Activated T-helper 1 cell treated with Interleukin-2 at 50 U/mL for 16 hours (primary cell): ENCODE measurements around the gene UTS2B.

Source experiments
- DNase-seq: peaks from one replicate; pipeline ENCODE4 v3.0.0-alpha.2; 2020; ENCODE audit warnings: low read depth

Gene UTS2B

GRCh38 chr3:191329654-191330529 lies at the start of gene UTS2B:
Gene UTS2B (minus strand): TSS chr3:191330526. CDS start chr3:191282189, 48,337 bp downstream.
- DNase-seq = no peak

GRCh38 chr3:191380001-191380400 lies 49.7 kb upstream of the UTS2B start:
- no peak for DNase-seq

GRCh38 chr3:191379446-191379845 lies 49.1 kb upstream of the UTS2B start:
- no peak for DNase-seq

GRCh38 chr3:191378142-191378812 lies 48.0 kb upstream of the UTS2B start:
- DNase-seq = no peak

GRCh38 chr3:191376516-191377141 lies 46.3 kb upstream of the UTS2B start:
- no peak for DNase-seq

- DNase-seq = no peak
Measured at GRCh38 chr3:191373327-191373726, 43.0 kb upstream of the UTS2B start.

- DNase-seq = no peak
Measured at GRCh38 chr3:191372122-191372521, 41.8 kb upstream of the UTS2B start.

- no peak for DNase-seq
Measured at GRCh38 chr3:191369616-191370010, 39.3 kb upstream of the UTS2B start.

- DNase-seq = no peak
Measured at GRCh38 chr3:191368755-191369615, 38.7 kb upstream of the UTS2B start.

- no peak for DNase-seq
Measured at GRCh38 chr3:191366675-191367074, 36.3 kb upstream of the UTS2B start.

- DNase-seq = no peak
Measured at GRCh38 chr3:191363221-191363620, 32.9 kb upstream of the UTS2B start.

GRCh38 chr3:191362524-191363090 lies 32.3 kb upstream of the UTS2B start:
- DNase-seq = no peak

- DNase-seq = no peak
Measured at GRCh38 chr3:191362037-191362436, 31.7 kb upstream of the UTS2B start.

GRCh38 chr3:191361456-191361855 lies 31.1 kb upstream of the UTS2B start:
- DNase-seq = no peak

- DNase-seq = no peak
Measured at GRCh38 chr3:191360620-191361019, 30.3 kb upstream of the UTS2B start.

GRCh38 chr3:191358929-191359328 lies 28.6 kb upstream of the UTS2B start:
- DNase-seq = no peak

GRCh38 chr3:191357909-191358308 lies 27.6 kb upstream of the UTS2B start:
- no peak for DNase-seq

- no peak for DNase-seq
Measured at GRCh38 chr3:191356631-191357439, 26.5 kb upstream of the UTS2B start.

GRCh38 chr3:191355406-191355805 lies 25.1 kb upstream of the UTS2B start:
- DNase-seq = no peak

- no peak for DNase-seq
Measured at GRCh38 chr3:191353022-191353777, 22.9 kb upstream of the UTS2B start.
